H1 (cell line): ENCODE measurements around the gene SHCBP1L. TPM values are rescaled to one million over a fixed set of nuclear protein-coding genes. Genes with fewer than 3 reads are reported as not detected.

Experiments used
- CTCF ChIA-PET: fragments of 300-600 bp; sonication (Branson Sonifier 250); formaldehyde crosslinking; loops from one replicate; lab custom pipeline; 2021; ENCODE audit not compliant: partially characterized antibody; lab: Charles Lee
- POLR2A ChIA-PET: fragments of 300-600 bp; sonication (Branson Sonifier 250); formaldehyde crosslinking; loops from one replicate; lab custom pipeline; 2021; ENCODE audit warnings: inconsistent platforms; ENCODE audit not compliant: partially characterized antibody; lab: Charles Lee
- DNase-seq, 2 experiments: peaks; one replicate each; pipeline versions ENCODE4 v3.0.0 to v3.0.0-alpha.2; 2010 to 2022; ENCODE audit warnings: low spot score in 2 of 2, low read depth in 1 of 2, mixed read lengths in 1 of 2
- FAIRE-seq: peaks from 2 replicates; lab custom pipeline; 2011; peaks lifted over from hg19 to GRCh38; lab: Jason Lieb, UNC
- H2AFZ ChIP-seq: 2 replicates; pipeline ENCODE4 v1.8.1; 2012; ENCODE audit warnings: low read length, inconsistent platforms
- H2AK5ac ChIP-seq: 2 replicates; pipeline ENCODE4 v1.6.1; 2013; ENCODE audit warnings: low read depth, low read length
- H2BK120ac ChIP-seq: replicated peaks from 2 replicates; pipeline ENCODE3; 2013; ENCODE audit warnings: low read depth, low read length, inconsistent platforms
- H2BK12ac ChIP-seq: 2 replicates; pipeline ENCODE4 v1.6.1; 2013; ENCODE audit warnings: low read depth, low read length
- H2BK15ac ChIP-seq: 2 replicates; pipeline ENCODE4 v1.6.1; 2013; ENCODE audit warnings: low read length
- H2BK20ac ChIP-seq: 2 replicates; pipeline ENCODE4 v1.6.1; 2013; ENCODE audit warnings: low read length
- H2BK5ac ChIP-seq: 2 replicates; pipeline ENCODE4 v1.6.1; 2013; ENCODE audit warnings: low read depth, low read length
- H3K14ac ChIP-seq: 2 replicates; pipeline ENCODE4 v1.6.1; 2013; ENCODE audit warnings: inconsistent platforms; ENCODE audit not compliant: insufficient read length
- H3K18ac ChIP-seq: 2 replicates; pipeline ENCODE4 v1.6.1; 2013; ENCODE audit warnings: low read length; ENCODE audit errors: extremely low read depth
- H3K23ac ChIP-seq: 2 replicates; pipeline ENCODE4 v1.6.1; 2013; ENCODE audit warnings: inconsistent platforms; ENCODE audit not compliant: insufficient read length
- H3K23me2 ChIP-seq: 2 replicates; pipeline ENCODE4 v1.6.1; 2013; ENCODE audit warnings: low read depth, low read length
- H3K27ac ChIP-seq: 2 replicates; pipeline ENCODE4 v1.6.1; 2011; ENCODE audit warnings: low read depth, low read length, inconsistent platforms
- H3K27me3 ChIP-seq, 4 experiments: replicated peaks in 1 of 4; 1 replicate in 1 of 4; 2 replicates in 3 of 4; pipeline versions ENCODE4 v1.6.1 to v1.8.1; 2011 to 2013; ENCODE audit warnings: low read length in 3 of 4, mild to moderate bottlenecking in 3 of 4, inconsistent platforms in 2 of 4, mixed read lengths in 2 of 4, moderate library complexity in 1 of 4; ENCODE audit not compliant: control insufficient read depth in 3 of 4, insufficient read depth in 3 of 4; ENCODE audit errors: extremely low read depth in 1 of 4
- H3K36me3 ChIP-seq, 4 experiments: 2 replicates each; pipeline versions ENCODE4 v1.6.1 to v1.8.1; 2011 to 2013; ENCODE audit warnings: mild to moderate bottlenecking in 4 of 4, low read length in 3 of 4, moderate library complexity in 2 of 4, control low read depth in 1 of 4, inconsistent platforms in 1 of 4; ENCODE audit not compliant: insufficient read depth in 4 of 4, control insufficient read depth in 2 of 4
- H3K4ac ChIP-seq: replicated peaks from 2 replicates; pipeline ENCODE3; 2013; ENCODE audit warnings: low read length, low read depth, mixed read lengths, inconsistent platforms; ENCODE audit not compliant: insufficient read length
- H3K4me1 ChIP-seq, 4 experiments: replicated peaks in 1 of 4; 1 replicate in 1 of 4; 2 replicates in 3 of 4; pipeline versions ENCODE4 v1.6.1 to v1.8.1; 2011 to 2013; ENCODE audit warnings: low read length in 3 of 4, inconsistent platforms in 2 of 4, mixed read lengths in 1 of 4; ENCODE audit not compliant: insufficient read depth in 4 of 4, control insufficient read depth in 3 of 4
- H3K4me2 ChIP-seq, 2 experiments: 2 replicates each; pipeline versions ENCODE4 v1.6.1 to v1.8.1; 2011 to 2013; ENCODE audit warnings: low read depth in 2 of 2, low read length in 2 of 2, control low read depth in 1 of 2, inconsistent platforms in 1 of 2, mild to moderate bottlenecking in 1 of 2; ENCODE audit not compliant: insufficient read depth in 1 of 2
- H3K4me3 ChIP-seq, 4 experiments: fragments of 200-600, 300-600 bp in 1 of 4; sonication (generic), shearing (Covaris generic), sonication (Bioruptor Twin) in 1 of 4; 2 replicates each; pipeline versions ENCODE4 v1.5.1 to v1.8.1; 2011 to 2016; ENCODE audit warnings: low read length in 4 of 4, low read depth in 3 of 4, control low read depth in 2 of 4, inconsistent platforms in 2 of 4, mild to moderate bottlenecking in 2 of 4, mixed read lengths in 1 of 4, moderate library complexity in 1 of 4; ENCODE audit not compliant: insufficient read depth in 2 of 4; ENCODE audit errors: extremely low read depth in 1 of 4
- H3K56ac ChIP-seq: replicated peaks from 2 replicates; pipeline ENCODE3; 2013; ENCODE audit warnings: low read depth, mild to moderate bottlenecking, mixed read lengths, low read length, inconsistent platforms; ENCODE audit not compliant: insufficient read length
- H3K79me1 ChIP-seq: 2 replicates; pipeline ENCODE4 v1.6.1; 2013; ENCODE audit warnings: low read depth, low read length, control low read depth
- H3K79me2 ChIP-seq, 2 experiments: 2 replicates each; pipeline versions ENCODE4 v1.6.1 to v1.8.1; 2012 to 2013; ENCODE audit warnings: low read length in 2 of 2, mild to moderate bottlenecking in 2 of 2, inconsistent platforms in 1 of 2; ENCODE audit not compliant: insufficient read depth in 2 of 2, control insufficient read depth in 1 of 2
- H3K9ac ChIP-seq, 4 experiments: replicated peaks in 1 of 4; 1 replicate in 1 of 4; 2 replicates in 3 of 4; pipeline versions ENCODE4 v1.6.1 to v1.8.1; 2011 to 2013; ENCODE audit warnings: low read depth in 3 of 4, low read length in 3 of 4, control low read depth in 2 of 4, mild to moderate bottlenecking in 2 of 4, moderate library complexity in 2 of 4, inconsistent platforms in 1 of 4; ENCODE audit errors: extremely low read depth in 1 of 4
- H3K9me3 ChIP-seq, 2 experiments: 2 replicates each; pipeline versions ENCODE4 v1.6.1 to v1.8.1; 2012 to 2013; ENCODE audit warnings: mild to moderate bottlenecking in 2 of 2, moderate library complexity in 2 of 2, control low read depth in 1 of 2, inconsistent platforms in 1 of 2, low read depth in 1 of 2, low read length in 1 of 2, mixed read lengths in 1 of 2; ENCODE audit not compliant: insufficient read depth in 2 of 2
- H4K20me1 ChIP-seq, 2 experiments: replicated peaks in 1 of 2; 2 replicates each; pipeline versions ENCODE3 to v1.8.1; 2011 to 2013; ENCODE audit warnings: inconsistent platforms in 2 of 2, low read length in 2 of 2, mild to moderate bottlenecking in 1 of 2; ENCODE audit not compliant: insufficient read depth in 2 of 2, control insufficient read depth in 1 of 2
- H4K5ac ChIP-seq: 2 replicates; pipeline ENCODE4 v1.6.1; 2013; ENCODE audit warnings: low read length, low read depth, mixed read lengths, inconsistent platforms; ENCODE audit not compliant: insufficient read length
- H4K8ac ChIP-seq: 2 replicates; pipeline ENCODE4 v1.8.0; 2013; ENCODE audit warnings: mild to moderate bottlenecking, moderate library complexity, low read length, inconsistent platforms; ENCODE audit not compliant: insufficient read depth; ENCODE audit errors: extremely low read depth
- H4K91ac ChIP-seq: replicated peaks from 2 replicates; pipeline ENCODE3; 2013; ENCODE audit warnings: low read length, mixed read lengths, inconsistent platforms; ENCODE audit not compliant: insufficient read length
- BCL11A ChIP-seq, 2 experiments: IDR thresholded peaks; one replicate each; pipeline ENCODE4 v1.6.1; 2011; ENCODE audit warnings: low read depth in 2 of 2, low read length in 2 of 2, mild to moderate bottlenecking in 2 of 2
- BRCA1 ChIP-seq: IDR thresholded peaks from 2 replicates; pipeline ENCODE4 v1.6.1; 2012; ENCODE audit warnings: low read depth, low read length, improper control_type of control experiment
- CBX8 ChIP-seq: fragments of 300-800, 300-1000 bp; sonication (generic); IDR thresholded peaks from 2 replicates; pipeline ENCODE4 v1.7.1; 2016; ENCODE audit warnings: low read depth, low read length, borderline replicate concordance
- CHD2 ChIP-seq: IDR thresholded peaks from 2 replicates; pipeline ENCODE4 v1.6.1; 2012; ENCODE audit warnings: low read length, improper control_type of control experiment
- EZH2 ChIP-seq: fragments of 200-600 bp; sonication (generic); IDR thresholded peaks from 2 replicates; pipeline ENCODE4 v1.7.1; 2012; ENCODE audit warnings: low read depth, mild to moderate bottlenecking, moderate library complexity, low read length, inconsistent platforms; ENCODE audit not compliant: severe bottlenecking
- GABPA ChIP-seq: IDR thresholded peaks from 2 replicates; pipeline ENCODE4 v1.6.1; 2011; ENCODE audit warnings: mild to moderate bottlenecking, low read length, moderate library complexity, borderline replicate concordance; ENCODE audit not compliant: insufficient read depth
- KDM5A ChIP-seq: fragments of 200-600 bp; IDR thresholded peaks from 2 replicates; pipeline ENCODE4 v1.7.1; 2012; ENCODE audit warnings: mild to moderate bottlenecking, low read length, inconsistent platforms, mixed read lengths
- ZNF274 ChIP-seq: IDR thresholded peaks from 2 replicates; pipeline ENCODE4 v1.7.0; 2012; ENCODE audit warnings: low read length, borderline replicate concordance; ENCODE audit errors: extremely low read depth
- whole genome bisulfite sequencing, 2 experiments: shearing (Covaris generic) in 1 of 2; methylation state at CpG; one replicate each; pipeline versions ENCODE4 v1.1.6 to v1.1.7; 2013 to 2015; ENCODE audit warnings: low lambda C conversion rate in 2 of 2, mixed read lengths in 2 of 2, inconsistent platforms in 1 of 2, low coverage in 1 of 2, missing lambda C conversion rate in 1 of 2; ENCODE audit not compliant: insufficient replicate concordance in 2 of 2, insufficient coverage in 1 of 2, insufficient read length in 1 of 2; ENCODE audit errors: extremely low coverage in 1 of 2, missing lambda C conversion rate in 1 of 2; 5-methylcytosine and 5-hydroxymethylcytosine counted together
- polyA plus RNA-seq, 7 experiments: library from polyadenylated mRNA; depleted of rRNA in 3 of 7; stranded (reverse) in 5 of 7; unstranded in 2 of 7; fragments of >200 nt in 5 of 7; fragments of 200-250 nt in 2 of 7; gene quantifications; 1 replicate in 5 of 7; 2 replicates in 1 of 7; 4 replicates in 1 of 7; pipeline versions ENCODE4 v1.2.1 to v1.2.3, GENCODE V29; 2011 to 2013; ENCODE audit warnings: missing spikeins in 2 of 7, mixed read lengths in 2 of 7
- total RNA-seq: library from RNA; stranded (reverse); fragmentation: NEBNext Ultra II Directional; extraction: Animal tissue kit (Norgen Biotek cat#: 25700); gene quantifications from 2 replicates; pipeline ENCODE4 v1.2.1, GENCODE V29; 2021

Gene SHCBP1L
- total and polyA plus RNA-seq, 2 of the 8 experiments (the other 6 are each of a cell fraction or from before 2014, with no cell fraction given): not detected

DNA sequence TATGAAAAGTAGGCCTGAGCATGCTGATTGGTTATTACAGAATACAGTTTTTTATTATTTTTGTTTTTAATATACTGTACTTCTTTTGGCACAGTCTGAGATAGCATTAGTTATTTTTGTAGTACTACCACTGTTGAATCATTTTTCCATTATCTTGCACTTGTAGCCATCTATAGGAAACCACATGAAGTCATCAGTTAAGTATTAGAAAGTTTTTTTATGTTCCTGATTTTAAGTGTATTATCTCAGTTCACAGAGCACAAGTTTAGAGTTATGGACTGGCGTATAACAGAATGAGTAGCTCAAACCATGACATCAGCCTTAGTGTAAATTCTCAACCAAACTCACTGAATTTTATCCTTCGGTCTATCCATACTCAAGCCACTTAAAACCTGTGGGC is 91.0 kb downstream of the SHCBP1L start:
- Histone ChIP-seq H3K27me3 (no peaks in the 10 kb centered on the region), H2BK20ac (no peak overlapping the region), H2BK15ac (no peak overlapping the region), H2BK5ac (no peak overlapping the region), H3K4me3 (no peak overlapping the region), H3K23me2 (no peaks in the 10 kb centered on the region), H3K4me2 (no peak overlapping the region), H3K4ac (no peak overlapping the region), H2AK5ac (no peak overlapping the region)
- no peak for FAIRE-seq
- CTCF ChIA-PET: interaction anchor here (0.5 kb wide), 1 partner anchor 16 kb away, joined by 3 read pairs; no protein-coding TSS in a partner anchor
- TF ChIP-seq BRCA1 (no peak), CBX8 (no peak), ZNF274 (no peak), EZH2 (no peak), GABPA (no peak), KDM5A (no peak), BCL11A (IDR thresholded peaks at IDR 0.05; ENCODE audit: low read depth in 2 of 2, low read length in 2 of 2) (no peak), CHD2 (no peak)
- TF ChIP-seq, all 59 proteins: peak for 0
- Histone ChIP-seq H4K20me1 (peaks cover 2 to 4% of the 10 kb centered on the region in 2 experiments), H3K9me3 (no peaks in the 10 kb centered on the region), H4K5ac (no peak overlapping the region), H3K36me3 (peaks cover 45 to 100% (median 94%) of the 10 kb centered on the region in 4 experiments), H3K14ac (no peak overlapping the region), H3K23ac (no peak overlapping the region), H4K8ac (no peak overlapping the region), H3K4me1 (no peaks in the 10 kb centered on the region), H3K18ac (no peak overlapping the region), H2BK12ac (no peak overlapping the region), H4K91ac (no peak overlapping the region), H3K79me1 (no peaks in the 10 kb centered on the region), H3K79me2 (peaks cover 0 to 65% of the 10 kb centered on the region in 2 experiments; a peak in 3 of 4 replicates), H3K56ac (no peak overlapping the region), H3K27ac (no peak overlapping the region), H2AFZ (no peak overlapping the region), H3K9ac (no peak overlapping the region), H2BK120ac (no peak overlapping the region)
- WGBS, 2 experiments: 97% methylated on average over 2 of the region's 2 CpGs; no CpG with 5 or more reads in 1 of the 2 experiments
- no peak for DNase-seq
- POLR2A ChIA-PET: interaction anchor here (1.3 to 8.2 kb wide), 7 partner anchors 9 to 22 kb away, joined by 4 to 93 read pairs (median 10); no protein-coding TSS in a partner anchor
